Measurements from ENCODE around the gene BICC1. TPM values are rescaled to one million over a fixed set of nuclear protein-coding genes. Genes with fewer than 3 reads are reported as not detected.

The BICC1 gene
- total RNA-seq, 1 experiment from 2014 or later = not detected

DNA sequence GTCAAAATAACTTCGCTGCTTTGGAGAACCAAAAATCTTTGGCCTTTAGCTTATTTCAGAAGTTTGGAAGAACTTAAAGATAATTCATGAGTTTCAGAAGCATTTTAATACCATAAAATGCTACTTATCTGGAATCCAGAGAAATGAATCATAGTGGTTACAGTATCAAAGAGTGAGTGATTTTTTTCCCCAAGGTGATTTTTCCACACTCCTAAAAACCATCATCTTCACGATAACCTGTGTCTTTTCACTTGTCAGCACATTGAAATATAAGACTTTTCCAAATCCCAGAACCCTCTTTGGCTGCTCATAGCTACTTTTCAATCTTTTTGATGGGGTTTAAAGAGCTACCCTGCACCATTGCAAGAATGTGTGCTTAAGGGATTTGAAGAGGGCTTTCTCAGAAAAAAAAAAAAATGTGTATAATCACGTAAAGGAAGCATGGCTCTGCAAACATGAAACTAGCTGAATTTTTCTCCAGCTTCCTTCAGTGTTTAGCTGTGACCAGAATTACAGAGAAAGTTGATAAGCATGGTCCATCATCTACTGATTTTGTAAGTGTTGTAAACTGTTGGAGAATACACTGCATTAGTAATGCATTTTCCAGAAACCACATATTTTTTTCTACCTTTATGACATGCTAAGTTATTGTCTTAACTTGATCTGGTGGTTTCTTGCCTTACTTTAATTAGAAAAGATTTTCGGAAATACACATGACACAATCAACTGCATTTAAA, 134.9 kb downstream of the BICC1 start:
- H3K9ac ChIP-seq (ENCODE audit: low read length) = no peak overlapping the region
- RAD21 ChIA-PET (ENCODE audit: low non-redundant PET in 1 of 2, low total read pairs in 2 of 2, uncharacterized antibody in 2 of 2, unreplicated experiment in 2 of 2) = no interaction called here
- no peaks in the 10 kb centered on the region for H3K36me3 ChIP-seq (ENCODE audit: control insufficient read depth in 1 of 2, insufficient read depth in 2 of 2, low read length in 2 of 2)
- H3K9me3 ChIP-seq (ENCODE audit: control insufficient read depth in 1 of 2, insufficient read depth in 1 of 2, low read depth in 1 of 2, low read length in 2 of 2) = no peaks in the 10 kb centered on the region
- no peaks in the 10 kb centered on the region for H3K4me1 ChIP-seq (ENCODE audit: control insufficient read depth in 1 of 2, insufficient read depth in 2 of 2, low read length in 2 of 2)
- POLR2A ChIA-PET = no interaction called here
- H2AFZ ChIP-seq (ENCODE audit: low read depth, low read length, poor library complexity, severe bottlenecking) = no peak overlapping the region
- H3K27me3 ChIP-seq (ENCODE audit: insufficient read depth, low read length) = peaks cover 26% of the 10 kb centered on the region
- no peak overlapping the region for H3K4me3 ChIP-seq (replicated peaks in 1 of 2; ENCODE audit: low read depth in 1 of 2, low read length in 2 of 2)
- CTCF ChIA-PET = no interaction called here
- DNase-seq (ENCODE audit: low read depth, low spot score) (no peak), ATAC-seq (no peak)
- H3K9me2 ChIP-seq (ENCODE audit: insufficient read depth) = no peaks in the 10 kb centered on the region
- no peak overlapping the region for H3K4me2 ChIP-seq (ENCODE audit: low read length)
- H4K20me1 ChIP-seq (ENCODE audit: insufficient read depth) = no peaks in the 10 kb centered on the region
- no peak for TF ChIP-seq ELF1 (IDR thresholded peaks at IDR 0.05; ENCODE audit: borderline replicate concordance, low read depth)
- TF ChIP-seq TCF7L2 (IDR thresholded peaks at IDR 0.05; ENCODE audit: borderline replicate concordance, extremely low read depth, insufficient read depth, insufficient read length) = no peak
- TF ChIP-seq, protein P1, sequence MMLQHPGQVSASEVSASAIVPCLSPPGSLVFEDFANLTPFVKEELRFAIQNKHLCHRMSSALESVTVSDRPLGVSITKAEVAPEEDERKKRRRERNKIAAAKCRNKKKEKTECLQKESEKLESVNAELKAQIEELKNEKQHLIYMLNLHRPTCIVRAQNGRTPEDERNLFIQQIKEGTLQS (IDR thresholded peaks at IDR 0.05) = no peak
- TF ChIP-seq YY1 (IDR thresholded peaks at IDR 0.05; ENCODE audit: extremely low read depth, insufficient replicate concordance, low read depth, low read length) = no peak
- TF ChIP-seq FOSL1 (IDR thresholded peaks at IDR 0.05; ENCODE audit: low read depth) = no peak
- TF ChIP-seq, protein P2, sequence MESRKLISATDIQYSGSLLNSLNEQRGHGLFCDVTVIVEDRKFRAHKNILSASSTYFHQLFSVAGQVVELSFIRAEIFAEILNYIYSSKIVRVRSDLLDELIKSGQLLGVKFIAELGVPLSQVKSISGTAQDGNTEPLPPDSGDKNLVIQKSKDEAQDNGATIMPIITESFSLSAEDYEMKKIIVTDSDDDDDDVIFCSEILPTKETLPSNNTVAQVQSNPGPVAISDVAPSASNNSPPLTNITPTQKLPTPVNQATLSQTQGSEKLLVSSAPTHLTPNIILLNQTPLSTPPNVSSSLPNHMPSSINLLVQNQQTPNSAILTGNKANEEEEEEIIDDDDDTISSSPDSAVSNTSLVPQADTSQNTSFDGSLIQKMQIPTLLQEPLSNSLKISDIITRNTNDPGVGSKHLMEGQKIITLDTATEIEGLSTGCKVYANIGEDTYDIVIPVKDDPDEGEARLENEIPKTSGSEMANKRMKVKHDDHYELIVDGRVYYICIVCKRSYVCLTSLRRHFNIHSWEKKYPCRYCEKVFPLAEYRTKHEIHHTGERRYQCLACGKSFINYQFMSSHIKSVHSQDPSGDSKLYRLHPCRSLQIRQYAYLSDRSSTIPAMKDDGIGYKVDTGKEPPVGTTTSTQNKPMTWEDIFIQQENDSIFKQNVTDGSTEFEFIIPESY (IDR thresholded peaks at IDR 0.05; ENCODE audit: extremely low read depth, insufficient replicate concordance, low read length) = no peak
- no peak for TF ChIP-seq POLR2A (IDR thresholded peaks at IDR 0.05; ENCODE audit: borderline replicate concordance, extremely low read depth, insufficient read depth, insufficient read length)
- TF ChIP-seq RAD21 (IDR thresholded peaks at IDR 0.05; ENCODE audit: low read depth) = no peak
- TF ChIP-seq EZH2phosphoT487 (IDR thresholded peaks at IDR 0.05; ENCODE audit: borderline replicate concordance) = no peak
- no peak for TF ChIP-seq CBX3 (IDR thresholded peaks at IDR 0.05; ENCODE audit: low read depth)
- no peak for TF ChIP-seq MAX (IDR thresholded peaks at IDR 0.05)
- H3K79me2 ChIP-seq (ENCODE audit: insufficient read depth, low read length) = no peaks in the 10 kb centered on the region
- intact Hi-C loops (cut with micrococcal nuclease) = no loop called here
- no peak overlapping the region for H3K27ac ChIP-seq (ENCODE audit: low read depth, low read length)
- BruUV-seq (replicated peaks) = no TSS peak
